Neural progenitor cell (in vitro differentiated cells): ENCODE results near the gene NPSR1. TPM values are rescaled to one million over a fixed set of nuclear protein-coding genes. Genes with fewer than 3 reads are reported as not detected.
"Not testable (repeated sequence)": the region's sequence is repeated elsewhere in the genome, so short reads cannot be mapped to it uniquely, and the experiment has no call there.

Source experiments
- DNase-seq: peaks from one replicate; pipeline ENCODE4 v3.0.0-alpha.2; 2016; ENCODE audit warnings: low spot score
- H2AFZ ChIP-seq: fragments of 200-600 bp; sonication (generic); replicated peaks from 2 replicates; pipeline ENCODE4 v1.6.1; 2016; ENCODE audit warnings: antibody characterized with exemption
- H3F3A ChIP-seq: fragments of 200-600 bp; sonication (generic); 2 replicates; pipeline ENCODE4 v1.6.1; 2016; ENCODE audit warnings: antibody characterized with exemption, low read depth
- H3K27ac ChIP-seq: fragments of 200-600 bp; sonication (generic); 2 replicates; pipeline ENCODE4 v1.5.1; 2016; ENCODE audit warnings: mild to moderate bottlenecking
- H3K27me3 ChIP-seq: fragments of 200-600 bp; sonication (generic); 2 replicates; pipeline ENCODE4 v1.6.1; 2016; ENCODE audit warnings: mild to moderate bottlenecking, moderate library complexity
- H3K36me3 ChIP-seq: fragments of 200-600 bp; sonication (generic); 2 replicates; pipeline ENCODE4 v1.5.1; 2016
- H3K4me1 ChIP-seq: fragments of 200-600 bp; sonication (generic); 2 replicates; pipeline ENCODE4 v1.6.1; 2016; ENCODE audit warnings: mixed run types
- H3K4me2 ChIP-seq: fragments of 200-600 bp; sonication (generic); 2 replicates; pipeline ENCODE4 v1.6.1; 2016
- H3K4me3 ChIP-seq: fragments of 200-600 bp; sonication (generic); 2 replicates; pipeline ENCODE4 v1.5.1; 2016
- H3K79me2 ChIP-seq: fragments of 200-600 bp; sonication (generic); 2 replicates; pipeline ENCODE4 v1.6.1; 2016; ENCODE audit warnings: low read depth
- H3K9ac ChIP-seq: fragments of 200-600 bp; sonication (generic); 2 replicates; pipeline ENCODE4 v1.6.1; 2016
- H3K9me3 ChIP-seq: fragments of 200-600 bp; sonication (generic); 2 replicates; pipeline ENCODE4 v1.5.1; 2016; ENCODE audit warnings: low read depth
- H4K20me1 ChIP-seq: fragments of 200-600 bp; sonication (generic); 2 replicates; pipeline ENCODE4 v1.6.1; 2016; ENCODE audit warnings: low read depth
- H3K27ac Mint-ChIP-seq: 3 replicates; pipeline ENCODE4 v1.8.0; 2021; ENCODE audit warnings: mixed read lengths
- H3K27me3 Mint-ChIP-seq: 2 replicates; pipeline ENCODE4 v1.8.0; 2022; ENCODE audit warnings: low read depth, mild to moderate bottlenecking, inconsistent platforms, moderate library complexity, mixed read lengths; ENCODE audit not compliant: insufficient read depth
- H3K36me3 Mint-ChIP-seq: 3 replicates; pipeline ENCODE4 v1.8.0; 2021; ENCODE audit warnings: mixed read lengths
- H3K4me1 Mint-ChIP-seq: 3 replicates; pipeline ENCODE4 v1.8.0; 2021; ENCODE audit warnings: mixed read lengths
- H3K4me3 Mint-ChIP-seq: 3 replicates; pipeline ENCODE4 v1.8.0; 2021; ENCODE audit warnings: mild to moderate bottlenecking, moderate library complexity, mixed read lengths
- H3K9me3 Mint-ChIP-seq: 3 replicates; pipeline ENCODE4 v1.8.0; 2020; ENCODE audit warnings: mixed read lengths
- EZH2 ChIP-seq: fragments of 200-600 bp; sonication (generic); IDR thresholded peaks from 2 replicates; pipeline ENCODE4 v1.6.1; 2017; ENCODE audit warnings: antibody characterized with exemption, mild to moderate bottlenecking, moderate library complexity
- EZH2phosphoT487 ChIP-seq: fragments of 200-600 bp; sonication (generic); IDR thresholded peaks from 2 replicates; pipeline ENCODE4 v1.6.1; 2017; ENCODE audit warnings: antibody characterized with exemption
- total RNA-seq: library from RNA; depleted of rRNA; stranded (reverse); fragments of >200 nt; gene quantifications from 2 replicates; pipeline ENCODE4 v1.2.3, GENCODE V29; 2015; ENCODE audit warnings: low replicate concordance
- TF ChIP-seq, protein P1 (sequence below): fragments of 200-600 bp; sonication (generic); IDR thresholded peaks from 2 replicates; pipeline ENCODE4 v1.5.1; 2017; ENCODE audit warnings: antibody characterized with exemption, mild to moderate bottlenecking

NPSR1 gene
- total RNA-seq, 1 donor from 2014 or later = not detected

DNA sequence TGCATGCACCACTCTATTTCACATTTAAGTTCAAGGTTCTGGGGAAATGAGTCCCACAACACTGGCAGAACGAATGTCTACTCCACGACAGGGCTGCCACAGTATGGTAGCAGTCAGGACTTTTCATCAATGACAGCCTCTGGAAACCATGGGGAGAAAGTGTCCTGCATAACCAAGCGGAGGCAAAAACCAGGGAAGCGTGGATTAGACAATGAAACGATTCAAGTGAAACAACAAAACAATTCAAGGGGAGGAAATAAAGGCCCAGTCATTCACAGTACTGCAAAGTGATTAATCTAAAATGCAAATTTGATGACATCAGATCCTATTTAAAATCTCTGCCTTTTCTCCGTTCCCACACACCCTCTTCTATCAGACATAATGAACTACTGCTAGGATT lies 211.0 kb downstream of the NPSR1 start:
- H3K79me2 ChIP-seq = no peaks in the 10 kb centered on the region
- Mint-ChIP-seq H3K27me3 (peaks cover 3% of the 10 kb centered on the region), H3K9me3 (peaks cover 5% of the 10 kb centered on the region), H3K36me3 (no peaks in the 10 kb centered on the region), H3K4me1 (peaks cover 8% of the 10 kb centered on the region), H3K27ac (no peak overlapping the region), H3K4me3 (no peak overlapping the region)
- H3K4me1 ChIP-seq = no peaks in the 10 kb centered on the region
- H2AFZ ChIP-seq = no peak overlapping the region
- no peak overlapping the region for H3K9ac ChIP-seq
- no peak overlapping the region for H3K27ac ChIP-seq
- H3F3A ChIP-seq = no peaks in the 10 kb centered on the region
- DNase-seq = no peak
- no peaks in the 10 kb centered on the region for H4K20me1 ChIP-seq
- TF ChIP-seq EZH2 (no peak), EZH2phosphoT487 (no peak)
- TF ChIP-seq, protein P1, sequence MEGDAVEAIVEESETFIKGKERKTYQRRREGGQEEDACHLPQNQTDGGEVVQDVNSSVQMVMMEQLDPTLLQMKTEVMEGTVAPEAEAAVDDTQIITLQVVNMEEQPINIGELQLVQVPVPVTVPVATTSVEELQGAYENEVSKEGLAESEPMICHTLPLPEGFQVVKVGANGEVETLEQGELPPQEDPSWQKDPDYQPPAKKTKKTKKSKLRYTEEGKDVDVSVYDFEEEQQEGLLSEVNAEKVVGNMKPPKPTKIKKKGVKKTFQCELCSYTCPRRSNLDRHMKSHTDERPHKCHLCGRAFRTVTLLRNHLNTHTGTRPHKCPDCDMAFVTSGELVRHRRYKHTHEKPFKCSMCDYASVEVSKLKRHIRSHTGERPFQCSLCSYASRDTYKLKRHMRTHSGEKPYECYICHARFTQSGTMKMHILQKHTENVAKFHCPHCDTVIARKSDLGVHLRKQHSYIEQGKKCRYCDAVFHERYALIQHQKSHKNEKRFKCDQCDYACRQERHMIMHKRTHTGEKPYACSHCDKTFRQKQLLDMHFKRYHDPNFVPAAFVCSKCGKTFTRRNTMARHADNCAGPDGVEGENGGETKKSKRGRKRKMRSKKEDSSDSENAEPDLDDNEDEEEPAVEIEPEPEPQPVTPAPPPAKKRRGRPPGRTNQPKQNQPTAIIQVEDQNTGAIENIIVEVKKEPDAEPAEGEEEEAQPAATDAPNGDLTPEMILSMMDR = no peak
- H3K4me3 ChIP-seq = no peak overlapping the region
- H3K4me2 ChIP-seq = no peak overlapping the region
- no peaks in the 10 kb centered on the region for H3K27me3 ChIP-seq
- H3K36me3 ChIP-seq = no peaks in the 10 kb centered on the region
- H3K9me3 ChIP-seq = no peaks in the 10 kb centered on the region

DNA sequence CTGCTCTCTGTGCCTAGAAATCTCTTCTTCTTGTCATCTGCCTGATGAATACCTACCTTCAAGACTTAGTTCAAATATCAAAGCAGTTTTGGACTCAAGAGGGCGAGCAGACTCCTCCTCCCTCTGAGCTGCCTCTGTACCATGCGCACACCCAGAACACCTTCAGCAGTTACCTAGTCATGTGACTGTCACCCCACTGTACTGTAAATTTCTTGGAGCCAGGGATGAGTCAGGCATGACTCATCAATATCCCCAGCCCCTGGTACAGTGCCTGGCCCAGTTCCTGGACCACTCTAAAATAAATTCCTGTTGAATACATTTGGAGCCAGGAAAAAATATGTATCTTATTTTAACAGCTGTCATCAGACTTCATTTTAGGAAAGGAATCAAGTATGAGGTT lies 212.0 kb downstream of the NPSR1 start:
- H3K79me2 ChIP-seq, H3K4me2 ChIP-seq, H3K27me3 Mint-ChIP-seq, H3K4me3 ChIP-seq, H3K27me3 ChIP-seq, H3K27ac ChIP-seq, H3K9ac ChIP-seq, H3K9me3 Mint-ChIP-seq, H2AFZ ChIP-seq, H3K36me3 Mint-ChIP-seq, H3K36me3 ChIP-seq, H3K4me3 Mint-ChIP-seq, H3F3A ChIP-seq, H4K20me1 ChIP-seq, H3K4me1 ChIP-seq, H3K27ac Mint-ChIP-seq, DNase-seq, H3K9me3 ChIP-seq, H3K4me1 Mint-ChIP-seq: not testable (repeated sequence)

DNA sequence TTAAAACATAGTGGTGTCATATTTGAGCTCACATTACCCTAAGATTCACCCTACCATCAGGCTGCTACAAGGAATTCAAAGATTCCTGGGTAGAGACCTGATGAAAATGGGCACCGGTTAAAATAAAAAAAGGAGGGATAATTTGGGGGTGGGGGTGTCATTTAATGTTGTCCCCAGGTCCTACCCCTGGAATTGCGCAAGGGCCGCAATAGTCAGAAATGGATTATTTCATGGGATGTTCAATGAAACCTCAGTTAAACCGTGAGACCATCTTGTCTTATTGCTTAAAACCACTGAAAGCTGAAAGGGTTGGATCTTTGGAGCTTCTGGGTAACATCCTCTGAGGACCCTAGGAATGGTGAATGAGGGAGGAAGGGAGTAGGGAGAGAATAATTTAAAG lies 216.3 kb downstream of the NPSR1 start:
- not testable (repeated sequence) for H3K4me2 ChIP-seq, H3K9me3 ChIP-seq, H3K27me3 Mint-ChIP-seq, H2AFZ ChIP-seq, H3K9ac ChIP-seq, H3K4me3 Mint-ChIP-seq, H3K79me2 ChIP-seq, H3K27ac Mint-ChIP-seq, H3F3A ChIP-seq, DNase-seq, H3K4me1 Mint-ChIP-seq, H3K27me3 ChIP-seq, H3K36me3 Mint-ChIP-seq, H3K27ac ChIP-seq, H3K36me3 ChIP-seq, H3K4me1 ChIP-seq, H4K20me1 ChIP-seq, H3K9me3 Mint-ChIP-seq, H3K4me3 ChIP-seq

DNA sequence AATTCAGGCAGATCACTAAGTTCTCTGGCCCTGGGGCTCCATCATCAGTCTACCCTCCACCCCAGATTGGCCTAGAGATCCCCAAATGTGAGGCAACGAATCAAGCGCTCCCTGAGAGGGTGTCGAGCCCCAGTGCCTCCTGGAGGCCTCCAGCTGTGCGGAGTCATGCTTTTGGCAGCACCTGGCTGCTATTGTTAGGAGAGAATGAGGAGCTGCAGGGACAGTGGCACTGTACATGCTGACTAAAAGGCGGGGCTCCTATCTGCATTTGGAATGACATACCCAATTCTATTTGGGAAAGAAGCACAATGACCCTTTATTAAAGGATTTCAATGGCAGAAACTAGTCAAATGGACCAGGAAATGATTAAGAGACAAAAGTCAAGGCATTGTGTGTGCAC lies 217.5 kb downstream of the NPSR1 start:
- Mint-ChIP-seq H3K4me3 (no peak overlapping the region), H3K36me3 (no peaks in the 10 kb centered on the region), H3K4me1 (peaks cover 3% of the 10 kb centered on the region), H3K27me3 (peaks cover 2% of the 10 kb centered on the region), H3K27ac (no peak overlapping the region), H3K9me3 (peaks cover 5% of the 10 kb centered on the region)
- no peaks in the 10 kb centered on the region for H3K9me3 ChIP-seq
- H3K4me3 ChIP-seq = no peak overlapping the region
- no peak overlapping the region for H3K27ac ChIP-seq
- no peak overlapping the region for H3K9ac ChIP-seq
- H3K36me3 ChIP-seq = no peaks in the 10 kb centered on the region
- H4K20me1 ChIP-seq = no peaks in the 10 kb centered on the region
- no peaks in the 10 kb centered on the region for H3F3A ChIP-seq
- peak; percentile 3 for DNase-seq
- TF ChIP-seq EZH2 = no peak
- TF ChIP-seq, protein P1 = no peak
- TF ChIP-seq EZH2phosphoT487 = no peak
- H3K27me3 ChIP-seq = no peaks in the 10 kb centered on the region
- no peak overlapping the region for H2AFZ ChIP-seq
- no peak overlapping the region for H3K4me2 ChIP-seq
- H3K79me2 ChIP-seq = no peaks in the 10 kb centered on the region
- H3K4me1 ChIP-seq = peaks cover 5% of the 10 kb centered on the region

DNA sequence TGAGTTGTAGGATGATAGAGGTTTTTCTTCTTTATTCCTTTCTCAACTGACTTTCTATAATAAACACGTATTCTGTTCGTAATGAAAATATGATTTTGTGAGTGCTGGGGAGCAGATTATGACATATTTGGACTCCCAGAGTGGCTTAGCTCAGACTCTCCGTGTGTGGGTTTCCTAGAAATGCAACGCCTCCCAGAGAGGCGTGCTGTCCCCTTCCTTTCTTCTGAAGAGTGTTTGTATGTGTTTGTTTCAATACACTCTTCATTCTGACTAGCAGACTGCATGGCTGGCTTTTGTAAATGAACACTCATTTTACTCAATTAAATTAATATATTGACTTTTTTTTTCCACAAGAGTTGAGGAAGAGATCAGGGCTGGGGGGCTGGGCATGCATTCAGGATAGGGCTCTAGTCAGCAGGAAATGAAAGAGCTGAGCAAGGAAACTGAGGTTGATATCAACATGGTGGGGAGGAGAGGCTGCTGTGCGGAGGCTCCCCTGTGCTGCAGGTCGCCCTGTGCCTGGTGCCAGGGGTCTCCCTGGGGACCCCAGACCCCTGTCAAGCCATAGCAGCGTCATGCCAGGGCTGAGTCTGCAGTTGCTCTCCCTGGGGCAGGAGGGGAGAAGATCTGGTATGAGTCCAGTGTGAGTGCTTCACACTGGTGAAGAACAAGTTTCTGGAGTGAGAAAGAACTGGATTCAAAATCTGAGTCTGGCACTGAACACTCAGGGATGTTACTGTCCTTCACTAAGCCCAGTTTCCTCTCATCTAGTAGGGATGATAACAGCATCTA lies 221.1 kb downstream of the NPSR1 start:
- H3K27me3 ChIP-seq, H3K79me2 ChIP-seq, H4K20me1 ChIP-seq, H3K27ac Mint-ChIP-seq, H3F3A ChIP-seq, H3K36me3 Mint-ChIP-seq, H3K4me1 Mint-ChIP-seq, H3K27me3 Mint-ChIP-seq, H3K4me1 ChIP-seq, H3K36me3 ChIP-seq, H3K4me2 ChIP-seq, H2AFZ ChIP-seq, H3K9ac ChIP-seq, H3K27ac ChIP-seq, H3K9me3 ChIP-seq, DNase-seq, H3K4me3 ChIP-seq, H3K4me3 Mint-ChIP-seq: not testable (repeated sequence)
- H3K9me3 Mint-ChIP-seq = peaks cover 14% of the 10 kb centered on the region
